GM18511 (cell line): Measurements from ENCODE around the gene ORC3.
"Not testable (repeated sequence)": the region's sequence is repeated elsewhere in the genome, so short reads cannot be mapped to it uniquely, and the experiment has no call there.

Experiments used
- ATAC-seq: cut with Tn5 transposase; IDR thresholded peaks from one replicate; pipeline ENCODE4 v1.9.1; 2021; ENCODE audit warnings: mild to moderate bottlenecking, moderate library complexity; ENCODE audit not compliant: unreplicated experiment

Gene ORC3

DNA sequence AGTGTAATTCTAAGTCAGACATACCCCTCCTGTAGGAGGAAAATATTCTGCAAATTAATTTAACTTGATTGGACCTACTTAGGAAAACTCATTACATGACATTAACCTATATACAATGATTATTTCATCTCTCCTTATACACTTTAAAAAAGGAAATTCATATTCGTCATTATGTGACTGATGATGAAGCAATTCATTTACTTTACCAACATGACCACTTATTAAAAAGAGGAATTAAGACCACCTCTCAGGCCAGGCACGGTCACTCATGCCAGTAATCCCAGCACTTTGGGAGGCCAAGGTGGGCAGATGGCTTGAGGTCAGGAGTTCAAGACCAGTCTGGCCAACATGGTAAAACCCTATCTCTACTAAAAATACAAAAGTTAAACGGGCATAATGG is 100.5 kb downstream of the ORC3 start:
- no peak for ATAC-seq

DNA sequence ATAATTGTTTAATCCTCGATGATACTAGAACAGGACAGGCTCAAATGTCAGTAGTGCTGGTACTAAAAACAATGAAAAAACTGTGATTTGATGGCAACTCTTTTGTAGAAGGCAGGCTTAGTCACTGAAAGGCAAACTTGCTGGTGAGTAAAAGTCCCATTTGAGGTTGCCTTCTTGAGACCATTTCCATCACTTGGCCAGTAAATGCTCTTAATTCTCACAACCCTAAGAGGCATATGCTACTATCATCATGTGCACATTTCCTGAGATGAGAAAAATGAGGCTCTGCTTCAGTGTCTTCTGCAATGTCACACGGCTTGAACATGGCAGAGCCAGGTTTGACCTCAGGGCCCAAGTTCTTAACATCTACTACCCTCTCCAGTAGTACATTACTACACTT is 102.2 kb downstream of the ORC3 start:
- no peak for ATAC-seq

DNA sequence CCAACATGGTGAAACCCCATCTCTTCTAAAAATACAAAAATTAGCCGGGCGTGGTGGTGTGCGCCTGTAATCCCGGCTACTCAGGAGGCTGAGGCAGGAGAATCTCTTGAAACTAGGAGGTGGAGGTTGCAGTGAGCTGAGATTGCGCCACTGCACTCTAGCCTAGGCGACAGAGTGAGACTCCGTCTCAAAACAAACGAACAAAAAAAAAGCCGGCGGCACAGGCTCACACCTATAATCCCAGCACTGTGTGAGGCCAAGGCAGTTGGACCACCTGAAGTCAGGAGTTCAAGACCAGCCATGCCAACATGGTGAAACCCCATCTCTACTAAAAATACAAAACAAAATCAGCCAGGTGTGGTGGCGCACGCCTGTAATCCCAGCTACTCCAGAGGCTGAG is 106.9 kb downstream of the ORC3 start:
- not testable (repeated sequence) for ATAC-seq

DNA sequence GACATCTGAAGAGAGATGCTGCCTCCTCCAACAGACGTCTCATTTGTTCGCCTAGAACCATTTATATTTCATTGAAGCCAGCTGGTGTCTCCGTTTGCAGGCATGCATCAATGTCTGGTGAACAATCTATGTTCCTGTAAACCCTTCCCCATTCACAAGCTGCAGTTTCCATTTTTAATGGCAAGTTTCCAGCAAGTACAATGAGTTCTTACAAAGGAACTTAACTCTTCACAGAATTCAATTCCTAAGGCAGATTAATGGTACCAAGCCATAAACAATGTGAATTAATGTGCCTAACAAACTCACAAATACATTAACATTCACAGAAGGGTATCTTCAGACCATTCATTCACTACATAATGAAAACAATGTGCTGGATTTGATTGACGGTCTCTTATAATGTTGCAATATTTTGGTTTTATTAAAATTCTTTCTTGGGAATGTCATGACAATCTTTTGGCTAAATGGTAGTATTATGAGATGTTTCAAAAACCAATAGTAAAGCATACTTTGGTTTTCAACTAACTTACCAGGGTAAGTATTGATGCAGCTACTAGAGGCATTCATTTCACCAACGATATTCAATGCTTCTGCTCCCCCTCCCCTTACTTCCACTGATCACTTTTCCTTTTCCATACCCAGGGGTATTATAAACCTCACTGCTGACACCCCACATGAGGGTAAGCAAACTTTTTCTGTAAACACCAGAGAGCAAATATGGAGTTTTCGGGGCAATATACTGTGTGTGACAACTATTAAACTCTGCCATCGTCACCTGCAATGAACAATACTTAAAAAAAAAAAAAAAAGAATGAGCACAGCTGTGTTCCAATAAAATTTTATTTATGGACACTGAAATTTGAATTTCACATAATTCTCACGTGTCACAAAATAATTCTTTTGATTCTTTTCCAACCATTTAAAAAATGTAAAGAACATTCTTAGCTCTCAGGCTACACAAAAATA is 107.9 kb downstream of the ORC3 start:
- ATAC-seq: no peak

DNA sequence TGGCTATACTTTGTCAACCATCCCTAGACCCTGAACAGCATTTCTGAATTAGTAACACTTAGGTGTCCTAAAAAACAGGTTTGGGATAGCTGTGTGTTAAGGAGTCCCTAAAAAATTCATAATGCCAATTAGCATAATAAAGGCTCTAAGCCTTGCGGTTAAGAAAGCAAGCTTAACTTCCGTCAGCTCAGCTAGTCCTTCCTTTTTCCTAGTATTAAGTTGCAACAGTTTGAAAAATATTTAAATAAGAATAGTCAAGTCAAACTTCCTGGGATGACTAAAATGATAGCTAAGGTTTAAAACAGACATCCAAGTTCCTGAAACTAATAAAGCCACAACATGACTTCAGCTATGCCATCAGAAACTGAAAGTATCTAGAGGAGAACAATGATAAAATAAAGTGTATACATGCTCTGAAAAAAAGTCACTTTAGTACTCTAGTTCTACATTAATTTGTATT is 108.6 kb downstream of the ORC3 start:
- no peak for ATAC-seq

DNA sequence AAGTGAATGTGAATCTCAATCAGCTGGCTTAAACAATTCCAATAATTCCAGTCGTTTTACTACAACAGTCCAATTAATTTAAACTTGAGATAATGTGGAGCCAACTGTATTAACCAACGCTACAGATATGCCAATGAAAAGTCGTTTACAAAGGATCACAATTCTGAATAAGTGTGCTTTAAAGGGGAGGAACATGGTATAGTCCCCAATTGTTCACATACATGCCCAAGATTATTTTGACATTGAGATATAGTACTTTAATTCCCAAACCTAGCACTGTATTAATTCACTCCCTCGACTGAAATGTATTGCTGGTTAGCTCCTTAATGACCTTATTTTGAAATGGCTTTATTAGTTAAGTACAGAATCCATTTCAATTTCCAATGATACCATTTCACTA is 109.6 kb downstream of the ORC3 start:
- ATAC-seq: no peak

DNA sequence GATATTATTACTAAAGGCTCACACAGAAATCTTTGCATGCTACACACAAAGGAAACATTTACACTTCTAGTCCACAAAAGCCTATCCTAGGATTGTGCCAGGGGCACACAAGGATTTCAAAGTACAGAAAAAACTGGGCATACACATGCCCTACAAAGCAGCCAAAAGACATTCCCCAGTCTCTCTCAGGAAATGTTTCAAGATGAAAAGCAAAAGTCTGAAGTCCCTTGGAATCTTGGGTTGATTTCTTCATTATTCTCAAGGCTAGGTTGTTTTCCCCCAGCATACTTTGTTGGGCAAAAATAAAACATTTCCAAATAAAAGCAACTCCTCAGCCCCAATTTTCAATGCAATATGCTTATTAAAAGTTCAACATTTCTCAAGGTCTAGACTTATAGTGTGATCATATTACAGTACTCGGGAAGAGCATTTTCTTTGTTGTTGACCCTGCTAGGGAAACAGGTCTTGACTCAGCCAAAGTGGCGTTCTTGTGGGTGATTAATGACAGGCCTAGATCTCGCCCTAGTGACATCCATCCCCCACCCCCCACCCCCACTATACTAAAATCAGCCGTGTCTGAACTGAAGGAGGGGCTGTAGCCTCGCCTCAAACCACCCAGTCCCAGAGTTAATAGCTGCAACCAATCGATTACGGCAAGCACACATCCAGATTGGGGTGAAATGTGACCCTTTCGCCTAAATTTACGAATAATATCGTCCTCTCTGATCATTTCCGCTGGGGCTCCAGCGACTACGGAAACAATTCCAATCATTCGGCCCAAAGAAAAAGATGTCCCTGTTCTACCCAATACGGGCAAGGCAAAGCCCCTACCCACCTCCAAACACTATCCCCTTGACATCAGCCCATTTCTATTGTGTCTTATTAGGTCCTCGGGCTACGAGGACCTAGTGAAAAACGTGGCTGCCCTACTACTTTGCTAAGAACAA is 110.7 kb downstream of the ORC3 start:
- ATAC-seq: peak; percentile 21

DNA sequence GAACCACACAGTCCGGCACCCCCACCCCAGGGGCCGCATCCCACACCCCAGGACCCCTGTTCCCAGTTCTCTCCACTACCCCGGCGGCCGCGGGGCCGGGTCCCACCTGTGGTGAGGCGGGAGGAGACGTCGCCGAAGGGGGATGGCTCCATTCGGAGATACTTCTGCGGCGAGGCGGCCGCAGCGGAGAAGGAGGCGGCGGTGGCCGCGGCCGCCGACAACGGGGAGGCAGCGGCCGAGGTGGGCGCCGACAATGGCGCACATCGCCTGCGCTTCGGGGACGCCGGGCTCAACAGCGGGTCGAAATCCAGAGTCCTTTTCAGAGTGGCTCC is 111.4 kb downstream of the ORC3 start:
- ATAC-seq: no peak

DNA sequence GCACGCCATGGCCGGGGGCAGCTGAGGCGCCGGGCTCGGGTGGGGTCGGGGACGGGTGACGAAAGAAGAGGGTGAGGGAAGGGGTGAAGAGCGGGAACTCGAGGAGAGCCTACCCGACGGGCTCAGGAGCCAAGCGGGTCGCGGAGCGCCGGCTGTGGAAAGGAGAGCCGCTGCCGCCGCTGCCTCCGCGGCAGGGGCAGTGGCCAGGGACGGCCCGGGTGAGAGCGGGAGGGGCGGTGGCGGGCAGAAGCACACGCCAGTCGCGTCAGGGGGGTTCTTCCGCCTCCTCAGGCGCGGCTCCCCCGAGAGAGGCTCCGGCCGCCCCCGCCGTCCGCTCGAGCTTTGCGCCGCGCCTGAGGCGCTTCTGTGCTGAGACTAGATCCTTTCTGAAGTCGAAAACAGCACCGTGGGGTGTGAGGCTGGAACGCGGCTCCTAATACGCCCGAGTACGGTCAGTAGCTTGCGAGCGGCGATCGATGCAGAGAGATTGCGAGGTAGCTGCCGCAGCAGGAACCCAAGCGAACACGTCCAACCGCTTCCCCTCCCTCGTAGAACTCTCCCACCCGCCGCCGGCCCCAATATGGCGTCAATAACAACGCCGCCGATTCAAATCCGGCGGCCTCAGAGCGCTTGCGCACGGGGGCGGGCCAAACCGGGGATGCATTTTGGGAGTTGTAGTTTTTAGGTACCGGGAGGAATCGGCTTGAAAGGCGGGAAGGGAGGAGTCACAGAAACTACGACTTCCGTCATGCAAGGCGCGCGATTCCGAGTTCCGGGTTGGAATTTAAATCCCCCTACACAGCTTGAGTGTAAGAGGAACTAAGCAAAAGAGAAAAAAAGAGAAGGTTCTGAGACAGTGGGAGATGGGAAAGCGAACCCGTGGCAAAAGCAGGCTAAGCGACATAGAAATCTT is 112.0 kb downstream of the ORC3 start, which contains the start of gene AKIRIN2:
Gene AKIRIN2, minus strand, starts transcription at position 558 of the 913 bp plus-strand sequence. Its CDS starts 549 bp downstream, at position 9.
- ATAC-seq: peak; percentile 66

DNA sequence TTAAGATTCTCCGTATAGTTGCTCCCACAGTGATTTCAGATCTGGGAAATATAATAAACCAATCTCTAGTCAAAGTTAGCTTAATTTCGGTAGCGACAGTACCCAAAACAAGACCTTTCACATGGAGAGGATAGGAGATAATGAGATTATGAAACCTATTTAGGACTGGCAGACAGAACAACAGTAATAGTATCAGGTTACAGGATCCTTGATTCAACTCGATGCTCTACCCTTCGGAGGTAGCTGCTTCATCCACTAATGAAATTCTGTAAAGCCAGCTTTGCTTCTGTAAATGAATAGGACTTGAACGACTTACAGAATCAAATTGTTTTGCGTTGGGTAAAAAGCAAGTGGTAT is 112.6 kb downstream of the ORC3 start:
- peak; percentile 9 for ATAC-seq

DNA sequence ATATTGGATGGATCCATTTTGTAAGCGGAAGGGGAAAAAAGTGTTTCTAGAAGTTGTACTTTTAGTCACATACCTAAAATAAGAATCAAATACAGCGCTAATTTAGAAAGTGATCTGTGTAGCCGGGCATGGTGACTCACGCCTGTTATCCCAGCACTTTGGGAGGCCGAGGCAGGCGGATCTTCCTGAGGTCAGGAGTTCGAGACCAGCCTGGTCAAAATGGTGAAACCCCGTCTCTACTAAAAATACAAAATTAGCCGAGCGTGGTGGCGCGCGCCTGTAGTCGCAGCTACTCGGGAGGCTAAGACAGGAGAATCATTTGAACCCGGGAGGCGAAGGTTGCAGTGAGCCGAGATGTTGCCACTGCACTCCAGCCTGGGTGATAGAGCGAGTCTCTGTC is 113.1 kb downstream of the ORC3 start:
- ATAC-seq: not testable (repeated sequence)

DNA sequence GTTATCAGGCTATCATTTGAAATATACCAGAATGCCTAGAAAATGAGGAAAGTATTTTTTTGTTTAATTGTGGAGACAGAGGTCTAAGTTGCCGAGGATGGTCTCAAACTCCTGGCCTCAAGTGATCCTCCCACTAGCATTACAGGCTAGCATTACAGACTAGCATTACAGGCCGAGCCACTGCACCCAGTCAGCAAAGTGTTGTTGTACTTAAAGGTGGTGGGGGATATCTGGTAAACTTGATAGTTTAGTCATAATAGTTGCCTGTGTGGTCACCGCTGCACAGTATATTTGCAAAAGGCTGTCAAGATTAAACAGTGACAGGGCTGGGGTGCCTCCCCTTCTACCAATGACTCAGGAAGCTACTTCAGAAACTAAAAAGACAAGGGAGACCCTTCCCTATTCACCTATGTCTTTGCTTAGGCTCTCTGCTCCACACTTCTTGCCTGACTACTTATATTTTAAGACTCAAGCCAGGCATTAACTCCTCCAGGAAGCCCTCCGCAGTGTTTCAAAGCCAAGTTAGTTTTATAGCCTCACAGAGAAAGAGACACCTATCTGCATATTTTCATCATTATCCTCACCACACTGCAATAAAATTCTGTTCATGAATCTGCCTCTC is 115.2 kb downstream of the ORC3 start:
- ATAC-seq: peak; percentile 64

DNA sequence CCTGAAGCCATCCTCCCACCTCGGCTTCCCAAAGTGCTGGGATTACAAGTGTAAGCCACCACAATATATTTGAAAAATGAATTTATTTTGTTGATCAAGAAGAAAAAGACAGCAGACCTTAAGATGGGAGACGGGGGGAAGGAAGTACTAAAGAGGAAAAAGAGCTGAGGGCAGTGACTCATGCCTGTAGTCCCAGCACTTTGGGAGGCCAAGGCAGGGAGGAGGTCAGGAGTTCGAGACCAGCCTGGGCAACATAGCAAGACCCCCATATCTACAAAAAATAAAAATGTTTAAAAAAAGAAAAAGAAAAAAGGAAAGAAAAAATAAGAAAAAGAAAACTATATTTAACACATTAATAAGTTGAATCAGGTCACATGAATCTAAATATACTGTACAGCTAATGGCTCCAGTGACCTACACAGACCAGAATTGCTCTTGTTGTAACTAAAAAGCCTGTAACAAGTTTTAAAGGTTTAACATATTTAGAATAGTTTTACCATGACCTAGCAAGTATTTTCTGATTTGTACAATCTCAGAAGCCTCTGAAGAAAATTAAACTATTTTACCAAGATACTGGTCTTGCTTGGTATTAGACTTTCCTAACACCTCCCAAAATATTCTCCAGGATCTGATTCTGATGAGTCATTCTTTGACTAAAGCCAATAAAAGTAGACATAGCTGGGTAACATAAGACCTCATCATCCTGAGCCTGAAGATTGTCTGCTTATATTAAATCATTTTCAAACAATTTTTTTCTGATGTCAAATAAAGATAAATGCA is 116.4 kb downstream of the ORC3 start:
- no peak for ATAC-seq

DNA sequence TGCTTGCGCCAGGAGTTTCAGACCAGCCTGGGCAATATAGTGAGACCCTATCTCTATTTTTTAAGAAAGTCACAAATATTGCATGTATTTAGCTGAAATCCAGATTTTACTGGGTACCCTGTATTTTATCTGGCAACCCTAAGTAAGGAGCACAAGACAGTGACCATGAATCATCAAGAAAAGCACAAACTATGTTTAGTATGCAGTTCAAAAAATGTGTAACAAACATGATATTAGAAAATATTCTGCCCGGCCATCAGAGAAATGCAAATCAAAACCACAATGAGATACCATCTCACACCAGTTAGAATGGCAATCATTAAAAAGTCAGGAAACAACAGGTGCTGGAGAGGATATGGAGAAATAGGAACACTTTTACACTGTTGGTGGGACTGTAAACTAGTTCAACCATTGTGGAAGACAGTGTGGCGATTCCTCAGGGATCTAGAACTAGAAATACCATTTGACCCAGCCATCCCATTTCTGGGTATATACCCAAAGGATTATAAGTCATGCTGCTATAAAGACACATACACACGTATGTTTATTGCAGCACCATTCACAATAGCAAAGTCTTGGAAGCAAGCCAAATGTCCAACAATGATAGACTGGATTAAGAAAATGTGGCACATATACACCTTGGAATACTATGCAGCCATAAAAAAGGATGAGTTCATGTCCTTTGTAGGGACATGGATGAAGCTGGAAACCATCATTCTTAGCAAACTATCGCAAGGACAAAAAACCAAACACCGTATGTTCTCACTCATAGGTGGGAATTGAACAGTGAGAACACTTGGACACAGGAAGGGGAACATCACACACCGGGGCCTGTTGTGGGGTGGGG is 118.9 kb downstream of the ORC3 start:
- ATAC-seq: not testable (repeated sequence)

DNA sequence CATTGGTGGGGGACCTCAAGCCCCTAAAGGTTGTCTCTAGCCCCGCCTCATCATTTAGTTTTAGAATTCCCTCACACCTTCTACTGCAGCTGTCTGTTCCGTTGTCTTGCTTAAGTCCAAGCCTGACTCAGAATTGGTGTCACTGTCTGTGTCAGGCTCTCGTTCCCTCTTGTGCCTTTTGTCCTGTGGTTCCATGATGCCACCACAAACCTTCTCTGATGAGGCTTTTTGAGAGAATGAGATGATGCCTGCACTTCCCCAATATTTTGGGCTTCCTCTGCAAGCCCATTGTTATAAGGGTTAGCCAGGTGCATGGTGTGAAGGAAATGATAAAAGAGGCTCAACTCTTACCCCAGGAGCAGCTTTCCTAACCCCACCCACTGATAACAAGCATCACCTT is 120.2 kb downstream of the ORC3 start:
- no peak for ATAC-seq

DNA sequence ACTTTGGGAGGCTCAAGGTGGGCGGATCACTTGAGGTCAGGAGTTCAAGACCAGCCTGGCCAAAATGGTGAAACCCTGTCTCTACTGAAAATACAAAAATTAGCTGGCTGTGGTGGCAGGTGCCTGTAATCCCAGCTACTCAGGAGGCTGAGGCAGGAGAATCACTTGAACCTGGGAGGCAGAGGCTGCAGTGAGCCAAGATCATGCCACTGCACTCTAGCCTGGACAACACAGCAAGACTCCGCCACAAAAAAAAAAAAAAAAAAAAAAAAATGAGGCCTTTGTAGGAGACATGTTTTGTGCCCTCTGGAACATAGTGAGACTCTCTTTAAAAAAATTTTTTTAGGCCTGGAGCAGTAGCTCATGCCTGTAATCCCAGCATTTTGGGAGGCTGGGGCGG is 122.8 kb downstream of the ORC3 start:
- ATAC-seq: not testable (repeated sequence)

DNA sequence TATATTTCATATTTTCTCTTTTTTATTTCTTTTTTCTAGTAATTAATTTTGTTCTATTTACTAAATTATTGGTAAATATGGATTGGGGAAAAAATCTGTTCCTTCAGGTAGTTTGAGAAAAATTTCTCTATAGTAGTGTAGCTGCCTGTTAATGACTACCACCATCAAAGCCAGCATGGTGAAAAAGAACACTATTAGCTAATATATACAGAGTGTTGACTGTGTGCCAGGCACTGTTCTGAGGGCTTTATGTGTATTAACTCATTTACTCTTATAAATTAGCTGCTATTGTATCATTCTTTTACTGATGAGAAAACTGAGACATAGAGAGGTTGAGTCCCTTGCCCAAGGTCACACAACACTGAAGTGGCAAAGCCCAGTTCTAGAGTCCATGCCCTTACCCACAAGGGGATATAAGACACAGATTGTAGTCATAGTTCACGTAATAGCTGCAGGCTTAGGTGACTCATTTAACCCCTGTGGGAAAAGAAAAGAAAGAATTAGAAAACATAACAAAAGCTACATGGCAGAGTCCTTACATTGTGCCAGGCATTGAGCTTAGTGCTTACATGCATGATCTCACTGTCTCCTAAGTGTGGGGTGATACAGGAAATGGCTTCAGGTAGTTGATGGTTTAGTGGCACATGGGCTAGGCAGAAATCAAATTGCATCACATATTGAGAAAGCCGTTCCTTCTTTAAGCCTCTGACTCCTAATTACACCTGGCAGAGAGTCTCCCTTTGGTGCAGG is 124.3 kb downstream of the ORC3 start:
- ATAC-seq: peak; percentile 66
